Smooth muscle cell (in vitro differentiated cells): ENCODE results near the gene RUSC2. TPM values are rescaled to one million over a fixed set of nuclear protein-coding genes. Genes with fewer than 3 reads are reported as not detected.
"Not testable (repeated sequence)": the region's sequence is repeated elsewhere in the genome, so short reads cannot be mapped to it uniquely, and the experiment has no call there.

Experiments
- DNase-seq: peaks from one replicate; lab custom pipeline; 2025; ENCODE audit not compliant: unreplicated experiment; lab: John Stamatoyannopoulos, UW
- H2AFZ ChIP-seq: fragments of 200-600 bp; sonication (generic); 2 replicates; pipeline ENCODE4 v1.6.0; 2016; ENCODE audit warnings: antibody characterized with exemption, low read depth, mild to moderate bottlenecking
- H3F3A ChIP-seq: fragments of 200-600 bp; sonication (generic); 2 replicates; pipeline ENCODE4 v1.6.0; 2017; ENCODE audit warnings: antibody characterized with exemption, low read depth
- H3K27ac ChIP-seq: fragments of 200-600 bp; sonication (generic); 2 replicates; pipeline ENCODE4 v1.5.1; 2016; ENCODE audit warnings: low read depth, mild to moderate bottlenecking
- H3K27me3 ChIP-seq: fragments of 200-600 bp; sonication (generic); 2 replicates; pipeline ENCODE4 v1.6.1; 2016; ENCODE audit warnings: low read depth, mild to moderate bottlenecking
- H3K36me3 ChIP-seq: fragments of 200-600 bp; sonication (generic); 2 replicates; pipeline ENCODE4 v1.5.1; 2016; ENCODE audit warnings: low read depth
- H3K4me1 ChIP-seq: fragments of 200-600 bp; sonication (generic); 2 replicates; pipeline ENCODE4 v1.5.1; 2016; ENCODE audit warnings: low read depth
- H3K4me2 ChIP-seq: fragments of 200-600 bp; sonication (generic); 2 replicates; pipeline ENCODE4 v1.6.0; 2016; ENCODE audit warnings: mild to moderate bottlenecking
- H3K4me3 ChIP-seq: fragments of 200-600 bp; sonication (generic); 2 replicates; pipeline ENCODE4 v1.5.1; 2016; ENCODE audit warnings: mild to moderate bottlenecking
- H3K79me2 ChIP-seq: fragments of 200-600 bp; sonication (generic); 2 replicates; pipeline ENCODE4 v1.6.0; 2016; ENCODE audit warnings: low read depth, mild to moderate bottlenecking
- H3K9ac ChIP-seq: fragments of 200-600 bp; sonication (generic); 2 replicates; pipeline ENCODE4 v1.6.0; 2016; ENCODE audit warnings: low read depth
- H3K9me3 ChIP-seq: fragments of 200-600 bp; sonication (generic); replicated peaks from 2 replicates; pipeline ENCODE4 v1.5.1; 2016; ENCODE audit warnings: low read depth
- H4K20me1 ChIP-seq: fragments of 200-600 bp; sonication (generic); 2 replicates; pipeline ENCODE4 v1.6.0; 2016; ENCODE audit warnings: low read depth
- CTCF ChIP-seq: fragments of 200-600 bp; sonication (generic); IDR thresholded peaks from 2 replicates; pipeline ENCODE4 v1.5.1; 2017; ENCODE audit warnings: borderline replicate concordance, mild to moderate bottlenecking, antibody characterized with exemption; ENCODE audit not compliant: insufficient read depth, poor library complexity, severe bottlenecking
- WGBS: methylation state at CpG from one replicate; pipeline ENCODE4 v1.1.7; 2016; ENCODE audit warnings: low lambda C conversion rate; 5-methylcytosine and 5-hydroxymethylcytosine counted together
- polyA plus RNA-seq: library from polyadenylated mRNA; unstranded; fragments of >200 nt; fragmentation: Nextera tagmentation; extraction: Ambion mirVana; gene quantifications from 2 replicates; pipeline ENCODE4 v1.2.1, GENCODE V29; 2016
- total RNA-seq: library from RNA; depleted of rRNA; stranded (reverse); fragments of >200 nt; gene quantifications from 2 replicates; pipeline ENCODE4 v1.2.3, GENCODE V29; 2014

RUSC2 gene
- total and polyA plus RNA-seq, 2 experiments from 2014 or later: 16.5 to 29.5 TPM

DNA sequence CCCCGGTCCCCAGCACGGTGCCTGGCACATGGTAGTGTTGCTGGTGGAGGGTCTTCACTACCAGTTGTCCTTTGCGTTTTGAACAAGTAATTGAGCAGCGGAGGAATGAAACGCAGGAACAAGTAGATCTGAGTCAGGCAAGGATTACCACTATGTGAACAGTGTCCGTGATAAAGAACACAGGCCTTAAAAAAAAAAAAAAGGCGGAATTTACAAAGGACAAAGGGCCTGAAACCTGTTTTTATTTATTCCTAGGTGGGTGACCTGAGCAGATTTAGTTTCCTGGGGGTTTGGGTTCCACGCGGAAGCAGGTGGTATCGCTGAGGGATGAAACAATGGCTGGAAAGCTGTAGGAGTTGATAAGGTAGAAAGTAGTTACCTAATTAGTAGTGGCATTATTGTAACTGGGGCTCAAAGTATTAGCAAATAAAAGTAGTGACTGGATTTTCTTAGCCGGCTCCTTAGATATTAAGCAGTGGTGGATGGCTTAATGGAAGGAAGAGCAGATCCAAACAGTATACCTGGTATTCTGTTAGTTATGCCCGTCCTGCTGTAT lies 1.1 kb downstream of the RUSC2 start:
- Histone ChIP-seq H3F3A (peaks cover 28% of the 10 kb centered on the region), H3K4me3 (peak overlapping the region; percentile 81), H4K20me1 (peaks cover 49% of the 10 kb centered on the region), H3K79me2 (peaks cover 59% of the 10 kb centered on the region), H3K36me3 (no peaks in the 10 kb centered on the region), H3K27me3 (no peaks in the 10 kb centered on the region), H2AFZ (peak overlapping the region; percentile 93), H3K4me2 (peak overlapping the region; percentile 95), H3K27ac (peak overlapping the region; percentile 97), H3K9me3 (no peaks in the 10 kb centered on the region), H3K4me1 (no peaks in the 10 kb centered on the region), H3K9ac (peak overlapping the region; percentile 86)
- TF ChIP-seq CTCF: no peak
- 30% methylated on average over 12 of the region's 12 CpGs for WGBS
- DNase-seq: no peak

GRCh38 chr9:35493119-35493518 lies 3.2 kb downstream of the RUSC2 start:
- not testable (repeated sequence) for H3K36me3 ChIP-seq, H3K9me3 ChIP-seq, DNase-seq, H3K4me2 ChIP-seq, H3K4me1 ChIP-seq, H3K9ac ChIP-seq, H3K4me3 ChIP-seq, H2AFZ ChIP-seq, H3K27ac ChIP-seq, H3K27me3 ChIP-seq
- Histone ChIP-seq H3F3A (peaks cover 28% of the 10 kb centered on the region), H3K79me2 (peaks cover 80% of the 10 kb centered on the region), H4K20me1 (peaks cover 69% of the 10 kb centered on the region)
- WGBS: 87% methylated on average over 1 of the region's 1 CpG

- Histone ChIP-seq H2AFZ (no peak overlapping the region), H4K20me1 (peaks cover 88% of the 10 kb centered on the region), H3K27ac (no peak overlapping the region), H3K4me2 (no peak overlapping the region), H3K36me3 (no peaks in the 10 kb centered on the region), H3F3A (peaks cover 13% of the 10 kb centered on the region), H3K9me3 (no peaks in the 10 kb centered on the region), H3K9ac (no peak overlapping the region), H3K4me1 (no peaks in the 10 kb centered on the region), H3K79me2 (peaks cover 96% of the 10 kb centered on the region), H3K27me3 (no peaks in the 10 kb centered on the region), H3K4me3 (no peak overlapping the region)
- WGBS: 84% methylated on average over 10 of the region's 10 CpGs
- no peak for DNase-seq
- TF ChIP-seq CTCF: no peak
Measured at GRCh38 chr9:35495984-35496383, 6.1 kb downstream of the RUSC2 start.

GRCh38 chr9:35498245-35498644 lies 8.3 kb downstream of the RUSC2 start:
- DNase-seq, H3K27ac ChIP-seq, H3K4me3 ChIP-seq, H3F3A ChIP-seq, H3K9ac ChIP-seq, H3K36me3 ChIP-seq, H2AFZ ChIP-seq, H3K4me2 ChIP-seq, H3K9me3 ChIP-seq, H3K4me1 ChIP-seq, H3K27me3 ChIP-seq: not testable (repeated sequence)
- H3K79me2 ChIP-seq: peaks cover 96% of the 10 kb centered on the region
- peaks cover 87% of the 10 kb centered on the region for H4K20me1 ChIP-seq
- WGBS: 92% methylated on average over 10 of the region's 10 CpGs
